DOHH2 (cell line): ENCODE data around the gene TP53AIP1.

Experiments used
- EZH2phosphoT487 ChIP-seq: fragments of 200-600 bp; sonication (generic); IDR thresholded peaks from 2 replicates; pipeline ENCODE4 v1.6.1; 2017; ENCODE audit warnings: borderline replicate concordance, mild to moderate bottlenecking, antibody characterized with exemption, low read length, moderate library complexity, mixed read lengths
- TF ChIP-seq, protein P1 (sequence below): fragments of 200-600 bp; sonication (generic); IDR thresholded peaks from one replicate; pipeline ENCODE4 v1.5.1; 2014; ENCODE audit warnings: antibody characterized with exemption, mild to moderate bottlenecking, low read depth, low read length; ENCODE audit not compliant: poor library complexity, severe bottlenecking

DNA sequence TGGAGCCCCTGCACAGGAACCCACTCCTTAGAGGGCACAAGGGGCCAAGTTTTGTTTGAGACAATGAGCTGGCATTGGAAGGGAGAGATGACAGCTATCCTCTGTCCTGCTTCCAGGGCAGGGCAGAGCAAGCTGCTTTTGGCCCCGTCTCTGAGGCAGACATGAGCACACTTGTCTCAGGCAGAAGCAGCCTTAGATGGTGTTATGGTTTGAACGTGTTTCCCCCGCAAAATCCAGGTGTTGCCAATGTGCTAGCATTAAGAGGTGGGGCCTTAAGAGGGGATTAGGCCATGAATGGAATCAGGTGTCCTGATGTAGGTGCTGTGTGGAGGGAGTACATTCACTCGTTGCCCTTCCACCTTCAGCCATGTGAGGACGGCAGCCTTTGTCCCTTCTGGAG is 2.5 kb downstream of the TP53AIP1 start:
- TF ChIP-seq, protein P1, sequence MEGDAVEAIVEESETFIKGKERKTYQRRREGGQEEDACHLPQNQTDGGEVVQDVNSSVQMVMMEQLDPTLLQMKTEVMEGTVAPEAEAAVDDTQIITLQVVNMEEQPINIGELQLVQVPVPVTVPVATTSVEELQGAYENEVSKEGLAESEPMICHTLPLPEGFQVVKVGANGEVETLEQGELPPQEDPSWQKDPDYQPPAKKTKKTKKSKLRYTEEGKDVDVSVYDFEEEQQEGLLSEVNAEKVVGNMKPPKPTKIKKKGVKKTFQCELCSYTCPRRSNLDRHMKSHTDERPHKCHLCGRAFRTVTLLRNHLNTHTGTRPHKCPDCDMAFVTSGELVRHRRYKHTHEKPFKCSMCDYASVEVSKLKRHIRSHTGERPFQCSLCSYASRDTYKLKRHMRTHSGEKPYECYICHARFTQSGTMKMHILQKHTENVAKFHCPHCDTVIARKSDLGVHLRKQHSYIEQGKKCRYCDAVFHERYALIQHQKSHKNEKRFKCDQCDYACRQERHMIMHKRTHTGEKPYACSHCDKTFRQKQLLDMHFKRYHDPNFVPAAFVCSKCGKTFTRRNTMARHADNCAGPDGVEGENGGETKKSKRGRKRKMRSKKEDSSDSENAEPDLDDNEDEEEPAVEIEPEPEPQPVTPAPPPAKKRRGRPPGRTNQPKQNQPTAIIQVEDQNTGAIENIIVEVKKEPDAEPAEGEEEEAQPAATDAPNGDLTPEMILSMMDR: no peak
- TF ChIP-seq EZH2phosphoT487: no peak
